Tibial nerve (tissue), 4 donors: ENCODE measurements around the gene ADD3. TPM values are rescaled to one million over a fixed set of nuclear protein-coding genes. Genes with fewer than 3 reads are reported as not detected.

Experiments
- DNase-seq, 2 donors: peaks; one replicate each; pipeline ENCODE4 v3.0.0-alpha.2; 2019; ENCODE audit warnings: low spot score in 2 of 2
- H3K27ac ChIP-seq, 4 donors: fragments of 200-600 bp; sonication (generic) in 3 of 4; one replicate each; pipeline ENCODE4 v1.5.1; 2017 to 2019; ENCODE audit warnings: mild to moderate bottlenecking in 1 of 4
- H3K27me3 ChIP-seq, 2 donors: fragments of 200-600 bp; sonication (generic) in 1 of 2; one replicate each; pipeline versions ENCODE4 v1.5.1 to v1.6.0; 2017 to 2019
- H3K36me3 ChIP-seq, 3 donors: fragments of 200-600 bp; sonication (generic); one replicate each; pipeline ENCODE4 v1.5.1; 2018 to 2019
- H3K4me1 ChIP-seq, 4 donors: fragments of 200-600 bp; sonication (generic) in 3 of 4; one replicate each; pipeline ENCODE4 v1.5.1; 2017 to 2019
- H3K4me3 ChIP-seq, 4 donors: fragments of 200-600 bp; sonication (generic) in 3 of 4; one replicate each; pipeline ENCODE4 v1.5.1; 2017 to 2019; ENCODE audit warnings: mild to moderate bottlenecking in 1 of 4, moderate library complexity in 1 of 4
- H3K9me3 ChIP-seq, 4 donors: fragments of 200-600 bp; sonication (generic) in 3 of 4; one replicate each; pipeline ENCODE4 v1.5.1; 2017 to 2019
- EP300 ChIP-seq, 2 donors: sonication (generic); formaldehyde crosslinking; IDR thresholded peaks; one replicate each; pipeline ENCODE4 v1.6.1; 2017; ENCODE audit warnings: antibody characterized with exemption in 2 of 2, mild to moderate bottlenecking in 1 of 2
- POLR2A ChIP-seq, 2 donors: fragments of 450-650 bp; IDR thresholded peaks; one replicate each; pipeline ENCODE4 v1.6.1; 2017; ENCODE audit warnings: antibody characterized with exemption in 2 of 2, mild to moderate bottlenecking in 2 of 2, moderate library complexity in 2 of 2
- WGBS, 2 donors: methylation state at CpG; one replicate each; pipeline ENCODE4 v1.1.5; 2018; 5-methylcytosine and 5-hydroxymethylcytosine counted together
- total RNA-seq, 4 donors: library from RNA; depleted of rRNA; stranded (reverse); fragments of >200 nt; gene quantifications; one replicate each; pipeline ENCODE4 v1.1.0, GENCODE V29; 2016
- TF ChIP-seq, protein P1 (sequence below), 5 experiments: fragments of 200-600 bp in 3 of 5; fragments of 450-650 bp in 2 of 5; sonication (generic) in 3 of 5; IDR thresholded peaks; one replicate each; pipeline ENCODE4 v1.5.1; 2016 to 2019; ENCODE audit warnings: antibody characterized with exemption in 5 of 5, mild to moderate bottlenecking in 3 of 5, moderate library complexity in 2 of 5

Gene ADD3
- total RNA-seq, 4 donors from 2014 or later: 208 to 639 (median 443) TPM

DNA sequence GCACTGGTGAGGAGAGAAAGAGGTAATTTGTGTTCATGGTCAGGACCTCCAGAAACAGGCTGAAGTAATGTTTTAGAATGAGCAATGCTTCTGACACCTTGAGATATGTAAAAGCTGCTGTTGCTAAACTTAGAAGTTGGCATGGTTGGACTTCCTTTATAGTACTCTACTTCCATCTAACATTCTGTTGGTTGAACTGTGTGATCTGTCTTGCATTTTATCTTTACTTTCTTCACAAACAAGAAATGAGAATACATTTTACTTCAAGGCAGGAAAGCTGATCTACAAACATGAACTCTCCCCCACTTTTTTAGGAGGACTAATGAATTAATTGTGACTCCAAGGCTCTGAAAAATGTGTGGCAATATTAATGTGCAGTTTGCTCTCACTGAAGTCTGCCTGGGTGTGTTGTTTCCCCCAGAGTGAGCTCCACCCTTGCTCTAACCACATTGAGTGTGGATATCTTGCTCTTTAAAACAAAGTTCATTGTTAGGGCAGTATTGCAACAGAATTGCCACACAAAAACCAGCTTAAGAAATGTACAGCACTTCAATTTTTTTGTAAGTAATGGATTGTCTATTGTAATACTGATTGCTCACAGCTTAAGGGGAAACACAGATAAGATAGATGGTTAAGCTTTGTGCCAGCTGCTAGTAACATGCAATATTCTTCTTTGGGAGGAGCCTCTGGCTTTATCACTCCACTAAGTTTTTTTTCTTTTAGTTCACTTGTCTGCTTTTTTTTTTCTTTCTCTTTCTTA, 69.0 kb downstream of the ADD3 start:
- TF ChIP-seq EP300 (IDR thresholded peaks at IDR 0.05) (peak; percentile 51 to 98), POLR2A (IDR thresholded peaks at IDR 0.05) (no peak)
- TF ChIP-seq, protein P1, sequence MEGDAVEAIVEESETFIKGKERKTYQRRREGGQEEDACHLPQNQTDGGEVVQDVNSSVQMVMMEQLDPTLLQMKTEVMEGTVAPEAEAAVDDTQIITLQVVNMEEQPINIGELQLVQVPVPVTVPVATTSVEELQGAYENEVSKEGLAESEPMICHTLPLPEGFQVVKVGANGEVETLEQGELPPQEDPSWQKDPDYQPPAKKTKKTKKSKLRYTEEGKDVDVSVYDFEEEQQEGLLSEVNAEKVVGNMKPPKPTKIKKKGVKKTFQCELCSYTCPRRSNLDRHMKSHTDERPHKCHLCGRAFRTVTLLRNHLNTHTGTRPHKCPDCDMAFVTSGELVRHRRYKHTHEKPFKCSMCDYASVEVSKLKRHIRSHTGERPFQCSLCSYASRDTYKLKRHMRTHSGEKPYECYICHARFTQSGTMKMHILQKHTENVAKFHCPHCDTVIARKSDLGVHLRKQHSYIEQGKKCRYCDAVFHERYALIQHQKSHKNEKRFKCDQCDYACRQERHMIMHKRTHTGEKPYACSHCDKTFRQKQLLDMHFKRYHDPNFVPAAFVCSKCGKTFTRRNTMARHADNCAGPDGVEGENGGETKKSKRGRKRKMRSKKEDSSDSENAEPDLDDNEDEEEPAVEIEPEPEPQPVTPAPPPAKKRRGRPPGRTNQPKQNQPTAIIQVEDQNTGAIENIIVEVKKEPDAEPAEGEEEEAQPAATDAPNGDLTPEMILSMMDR (IDR thresholded peaks at IDR 0.05): no peak
- Histone ChIP-seq H3K9me3 (no peaks in the 10 kb centered on the region), H3K27me3 (no peaks in the 10 kb centered on the region), H3K36me3 (no peaks in the 10 kb centered on the region), H3K4me1 (peaks cover 0 to 98% (median 83%) of the 10 kb centered on the region in 4 donors), H3K4me3 (peak overlapping the region in 2 of 4 donors; percentile 7 to 21), H3K27ac (peak overlapping the region; percentile 75 to 94 (median 86))
- peak in 1 of 2 donors; percentile 80 for DNase-seq

GRCh38 chr10:110077436-110078130, 69.8 kb downstream of the ADD3 start:
- H3K4me1 ChIP-seq: peaks cover 0 to 98% (median 78%) of the 10 kb centered on the region in 4 donors
- WGBS, 2 donors: 20 to 42% methylated on average over 5 of the region's 5 CpGs
- peak overlapping the region; percentile 75 to 94 (median 86) for H3K27ac ChIP-seq
- H3K27me3 ChIP-seq: no peaks in the 10 kb centered on the region
- DNase-seq: no peak
- H3K9me3 ChIP-seq: no peaks in the 10 kb centered on the region
- H3K4me3 ChIP-seq: peak overlapping the region in 2 of 4 donors; percentile 7 to 21
- TF ChIP-seq EP300 (IDR thresholded peaks at IDR 0.05) (peak in 1 of 2 donors; percentile 62), POLR2A (IDR thresholded peaks at IDR 0.05) (no peak)
- TF ChIP-seq, protein P1 (IDR thresholded peaks at IDR 0.05): no peak
- no peaks in the 10 kb centered on the region for H3K36me3 ChIP-seq

- peak overlapping the region in 1 of 4 donors; percentile 21 for H3K4me3 ChIP-seq
- H3K4me1 ChIP-seq: peaks cover 0 to 100% (median 73%) of the 10 kb centered on the region in 4 donors
- TF ChIP-seq POLR2A (IDR thresholded peaks at IDR 0.05): no peak
- no peaks in the 10 kb centered on the region for H3K9me3 ChIP-seq
- H3K27me3 ChIP-seq: no peaks in the 10 kb centered on the region
- WGBS, 2 donors: 26 to 28% methylated on average over 3 of the region's 3 CpGs
- H3K36me3 ChIP-seq: no peaks in the 10 kb centered on the region
- peak overlapping the region; percentile 75 to 94 (median 86) for H3K27ac ChIP-seq
- DNase-seq: no peak
These were observed 70.5 kb downstream of the ADD3 start for GRCh38 chr10:110078317-110078716.

- WGBS, 2 donors: 28 to 29% methylated on average over 3 of the region's 3 CpGs
- H3K9me3 ChIP-seq: no peaks in the 10 kb centered on the region
- no peaks in the 10 kb centered on the region for H3K27me3 ChIP-seq
- peak overlapping the region in 3 of 4 donors; percentile 44 to 94 (median 93) for H3K27ac ChIP-seq
- peaks cover 0 to 94% (median 47%) of the 10 kb centered on the region in 4 donors for H3K4me1 ChIP-seq
- DNase-seq: peak in 1 of 2 donors; percentile 43
- no peak overlapping the region for H3K4me3 ChIP-seq
- H3K36me3 ChIP-seq: no peaks in the 10 kb centered on the region
- TF ChIP-seq POLR2A (IDR thresholded peaks at IDR 0.05): no peak
- TF ChIP-seq EP300 (IDR thresholded peaks at IDR 0.05): peak in 1 of 2 donors; percentile 77
- TF ChIP-seq, protein P1 (IDR thresholded peaks at IDR 0.05): no peak
These were observed 74.1 kb downstream of the ADD3 start for GRCh38 chr10:110081911-110082310.

GRCh38 chr10:110083884-110084283, 76.1 kb downstream of the ADD3 start:
- Histone ChIP-seq H3K4me3 (no peak overlapping the region), H3K27ac (peak overlapping the region in 2 of 4 donors; percentile 93 to 94), H3K27me3 (no peaks in the 10 kb centered on the region), H3K4me1 (peaks cover 0 to 94% (median 43%) of the 10 kb centered on the region in 4 donors), H3K9me3 (no peaks in the 10 kb centered on the region), H3K36me3 (no peaks in the 10 kb centered on the region)
- TF ChIP-seq, protein P1 (IDR thresholded peaks at IDR 0.05): no peak
- no peak for TF ChIP-seq POLR2A (IDR thresholded peaks at IDR 0.05)
- no peak for TF ChIP-seq EP300 (IDR thresholded peaks at IDR 0.05)
- no peak for DNase-seq
